Thoracic aorta (tissue), 2 donors: ENCODE results near the gene ILF2. TPM values are rescaled to one million over a fixed set of nuclear protein-coding genes. Genes with fewer than 3 reads are reported as not detected.
"Not testable (repeated sequence)": the region's sequence is repeated elsewhere in the genome, so short reads cannot be mapped to it uniquely, and the experiment has no call there.

ENCODE experiments used
- ATAC-seq: fragments of 150-250 bp; one replicate; pipeline ENCODE4 v1.8.0; 2017; ENCODE audit warnings: low read depth; ENCODE audit not compliant: insufficient number of reproducible peaks, low FRiP score
- DNase-seq: peaks from one replicate; pipeline ENCODE4 v3.0.0-alpha.2; 2020; ENCODE audit warnings: low spot score
- H3K27ac ChIP-seq, 2 donors: fragments of 200-600 bp; sonication (generic); 1 replicate in 1 of 2; 2 replicates in 1 of 2; pipeline ENCODE4 v1.5.1; 2016; ENCODE audit warnings: mild to moderate bottlenecking in 2 of 2, moderate library complexity in 2 of 2
- H3K27me3 ChIP-seq: fragments of 200-600 bp; sonication (generic); replicated peaks from 2 replicates; pipeline ENCODE4 v1.6.0; 2016; ENCODE audit warnings: mild to moderate bottlenecking; ENCODE audit not compliant: insufficient read depth
- H3K36me3 ChIP-seq: fragments of 200-600 bp; sonication (generic); one replicate; pipeline ENCODE4 v1.5.1; 2016
- H3K4me1 ChIP-seq, 2 donors: fragments of 200-600 bp; sonication (generic); 1 replicate in 1 of 2; 2 replicates in 1 of 2; pipeline versions ENCODE4 v1.5.1 to v1.6.0; 2016; ENCODE audit warnings: low read depth in 2 of 2, mild to moderate bottlenecking in 1 of 2; ENCODE audit not compliant: control insufficient read depth in 1 of 2
- H3K4me3 ChIP-seq: fragments of 200-600 bp; sonication (generic); 2 replicates; pipeline ENCODE4 v1.5.1; 2016; ENCODE audit warnings: mild to moderate bottlenecking
- H3K9me3 ChIP-seq: fragments of 200-600 bp; sonication (generic); 2 replicates; pipeline ENCODE4 v1.5.1; 2016
- CTCF ChIP-seq: fragments of 200-600 bp; sonication (generic); IDR thresholded peaks from one replicate; pipeline ENCODE4 v1.5.1; 2019; ENCODE audit warnings: antibody characterized with exemption
- total RNA-seq, 2 donors: library from RNA; depleted of rRNA; stranded (reverse); fragments of >200 nt; gene quantifications; one replicate each; pipeline versions ENCODE4 v1.1.0 to v1.2.3, GENCODE V29; 2016

The ILF2 gene
- 10 to 100 TPM; 75.7 to 81.8 TPM for total RNA-seq

GRCh38 chr1:153670859-153671627, at the start of gene ILF2:
ILF2 (minus strand) TSS chr1:153670993; CDS start chr1:153670922, 71 bp downstream.
- DNase-seq (peak; percentile 90), ATAC-seq (peak; percentile 99)
- H3K4me3 ChIP-seq = peak within 1 kb of the TSS; percentile 91
- H3K27ac ChIP-seq = peak within 1 kb of the TSS; percentile 82 to 91
- no peaks in the 10 kb centered on the region for H3K27me3 ChIP-seq
- H3K9me3 ChIP-seq = no peaks in the 10 kb centered on the region
- H3K36me3 ChIP-seq = peaks cover 30% of the 10 kb centered on the region
- H3K4me1 ChIP-seq = peaks cover 13 to 24% of the 10 kb centered on the region in 2 donors
- no peak for TF ChIP-seq CTCF

GRCh38 chr1:153717330-153717729, 46.5 kb upstream of the ILF2 start:
- no peak for TF ChIP-seq CTCF
- Histone ChIP-seq H3K4me1 (no peaks in the 10 kb centered on the region), H3K36me3 (no peaks in the 10 kb centered on the region), H3K27ac (no peak overlapping the region), H3K27me3 (no peaks in the 10 kb centered on the region), H3K9me3 (no peaks in the 10 kb centered on the region), H3K4me3 (no peak overlapping the region)
- no peak for DNase-seq
- ATAC-seq = no peak

- not testable (repeated sequence) for H3K27ac ChIP-seq, H3K9me3 ChIP-seq, ATAC-seq, H3K27me3 ChIP-seq, H3K36me3 ChIP-seq, DNase-seq, H3K4me3 ChIP-seq, H3K4me1 ChIP-seq
These were observed 45.4 kb upstream of the ILF2 start for GRCh38 chr1:153716211-153716610.

GRCh38 chr1:153711026-153711425, 40.2 kb upstream of the ILF2 start:
- DNase-seq (no peak), ATAC-seq (no peak)
- Histone ChIP-seq H3K4me1 (no peaks in the 10 kb centered on the region), H3K9me3 (no peaks in the 10 kb centered on the region), H3K27me3 (no peaks in the 10 kb centered on the region), H3K4me3 (no peak overlapping the region), H3K36me3 (no peaks in the 10 kb centered on the region), H3K27ac (no peak overlapping the region)
- no peak for TF ChIP-seq CTCF

- H3K4me3 ChIP-seq = no peak overlapping the region
- no peaks in the 10 kb centered on the region for H3K36me3 ChIP-seq
- DNase-seq (no peak), ATAC-seq (no peak)
- TF ChIP-seq CTCF = no peak
- no peaks in the 10 kb centered on the region for H3K4me1 ChIP-seq
- no peaks in the 10 kb centered on the region for H3K27me3 ChIP-seq
- no peaks in the 10 kb centered on the region for H3K9me3 ChIP-seq
- H3K27ac ChIP-seq = no peak overlapping the region
These were observed 34.7 kb upstream of the ILF2 start for GRCh38 chr1:153705484-153705883.
